HG03342 (cell line): ENCODE measurements around the gene ZMAT2.
"Not testable (repeated sequence)": the region's sequence is repeated elsewhere in the genome, so short reads cannot be mapped to it uniquely, and the experiment has no call there.

Source experiments
- ATAC-seq: cut with Tn5 transposase; IDR thresholded peaks from one replicate; pipeline ENCODE4 v1.9.1; 2021; ENCODE audit warnings: mild to moderate bottlenecking, moderate library complexity; ENCODE audit not compliant: unreplicated experiment

The ZMAT2 gene, protein sequence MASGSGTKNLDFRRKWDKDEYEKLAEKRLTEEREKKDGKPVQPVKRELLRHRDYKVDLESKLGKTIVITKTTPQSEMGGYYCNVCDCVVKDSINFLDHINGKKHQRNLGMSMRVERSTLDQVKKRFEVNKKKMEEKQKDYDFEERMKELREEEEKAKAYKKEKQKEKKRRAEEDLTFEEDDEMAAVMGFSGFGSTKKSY

DNA sequence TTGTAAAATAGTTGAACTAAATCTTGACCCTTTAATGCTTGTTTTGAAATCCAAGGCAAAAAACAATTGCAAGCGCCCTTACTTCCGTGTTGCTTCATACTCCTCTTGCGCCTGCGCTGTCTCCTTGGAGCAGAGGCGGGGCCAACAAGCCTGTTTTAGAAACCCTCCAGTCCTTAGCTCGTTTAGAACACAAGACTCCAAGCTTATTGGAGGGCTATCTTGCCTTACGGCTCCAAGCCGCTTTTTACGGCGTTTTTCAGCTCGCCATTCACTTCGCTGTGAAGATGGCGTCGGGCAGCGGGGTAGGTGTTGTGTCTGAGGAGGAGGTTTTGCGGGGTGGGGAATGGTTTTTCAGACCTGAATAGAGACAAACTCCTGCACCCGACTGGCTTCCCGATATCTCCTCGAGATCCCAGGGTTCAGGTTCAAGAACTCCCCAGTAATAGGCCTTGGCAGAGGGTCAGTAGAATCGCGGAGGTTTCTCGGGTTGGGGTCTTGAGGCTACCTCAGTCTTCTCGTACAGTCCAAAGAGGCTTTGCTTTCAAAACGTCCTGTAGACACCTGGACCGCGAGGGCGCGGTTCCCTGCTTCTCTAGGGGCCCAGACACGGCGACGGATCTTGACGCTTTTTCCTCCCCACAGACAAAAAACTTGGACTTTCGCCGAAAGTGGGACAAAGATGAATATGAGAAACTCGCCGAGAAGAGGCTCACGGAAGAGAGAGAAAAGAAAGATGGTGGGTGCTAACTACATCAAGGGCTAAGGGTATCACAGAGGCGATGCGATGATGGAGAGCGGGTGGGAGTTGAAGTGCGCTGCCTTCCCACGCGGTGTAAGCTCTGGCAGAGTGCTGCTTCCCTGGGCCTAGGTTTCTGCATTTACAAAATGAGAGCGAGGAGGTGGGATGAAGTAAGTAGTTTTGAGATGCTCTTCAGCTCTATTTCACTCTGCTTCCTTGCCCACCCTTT is at the start of gene ZMAT2:
TSS of gene ZMAT2 (plus strand) at position 271 of the 968 bp plus-strand sequence. CDS start at position 285, 14 bp downstream.
- peak; percentile 98 for ATAC-seq

DNA sequence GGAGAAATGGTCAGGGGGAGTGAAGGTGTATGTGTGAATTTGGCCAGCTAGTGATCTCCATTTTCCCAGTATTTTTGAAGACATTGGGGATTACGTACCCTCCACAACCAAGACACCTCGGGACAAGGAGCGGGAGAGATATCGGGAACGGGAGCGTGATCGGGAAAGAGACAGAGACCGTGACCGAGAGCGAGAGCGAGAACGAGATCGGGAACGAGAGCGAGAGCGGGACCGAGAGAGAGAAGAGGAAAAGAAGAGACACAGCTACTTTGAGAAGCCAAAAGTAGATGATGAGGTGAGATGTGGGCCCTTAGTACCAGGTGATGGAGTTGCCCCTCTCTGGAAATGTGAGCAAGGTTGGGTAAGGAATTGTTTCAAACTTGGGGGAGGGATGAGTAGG is 41.4 kb upstream of the ZMAT2 start:
- no peak for ATAC-seq

GRCh38 chr5:140660371-140660770 is 39.9 kb upstream of the ZMAT2 start:
- ATAC-seq, result not testable (repeated sequence)

DNA sequence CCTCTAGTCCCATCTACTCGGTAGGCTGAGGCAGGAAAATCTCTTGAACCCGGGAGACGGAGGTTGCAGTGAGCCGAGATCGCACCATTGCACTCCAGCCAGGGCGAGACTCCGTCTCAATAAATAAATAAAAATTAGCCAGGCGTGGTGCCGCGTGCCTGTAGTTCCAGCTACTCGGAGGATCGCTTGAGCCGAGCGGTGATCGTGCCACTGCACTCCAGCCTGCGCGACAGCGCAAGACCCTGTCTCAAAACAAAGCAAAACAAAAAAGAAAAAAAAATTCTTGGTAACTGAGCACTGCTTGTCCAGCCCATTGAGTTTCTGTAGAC is 36.3 kb upstream of the ZMAT2 start:
- ATAC-seq, result no peak

- ATAC-seq, result peak; percentile 98
Measured at GRCh38 chr5:140664359-140665119, 35.7 kb upstream of the ZMAT2 start, which contains the start of gene WDR55. WDR55 (plus strand) TSS chr5:140664904; CDS start chr5:140664913, 9 bp downstream.

GRCh38 chr5:140671035-140671434 is 29.2 kb upstream of the ZMAT2 start:
- not testable (repeated sequence) for ATAC-seq

DNA sequence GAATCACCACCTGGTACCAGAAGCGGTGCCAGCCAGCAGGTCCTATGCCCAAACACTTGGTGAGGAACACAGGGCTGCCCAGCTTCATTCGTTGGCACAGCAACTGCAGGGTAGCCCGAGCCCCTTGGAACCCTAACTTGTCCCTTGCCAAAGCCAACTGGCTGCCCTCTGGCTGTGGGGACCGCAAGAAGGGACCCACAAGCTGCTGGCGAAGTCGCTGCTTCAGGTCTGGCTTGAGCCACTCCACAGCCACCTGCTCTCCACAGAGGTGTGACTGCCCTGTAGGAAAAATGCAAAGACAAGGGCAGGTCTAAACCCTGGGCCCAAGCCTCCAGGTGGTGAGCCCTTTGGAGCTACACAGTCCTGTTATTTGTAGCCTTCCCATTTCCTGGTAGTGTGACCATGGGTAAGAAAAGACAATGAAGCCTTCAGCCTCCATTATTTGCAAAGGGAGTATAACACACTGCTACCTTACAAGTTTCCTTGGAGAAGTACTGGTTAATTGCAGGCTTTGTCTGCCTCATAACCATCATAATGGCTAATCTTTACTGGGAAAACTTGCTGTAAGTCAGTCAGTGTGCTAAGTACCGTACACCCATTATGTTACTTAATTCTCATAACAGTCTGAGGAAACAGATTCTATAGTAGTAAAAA is 28.6 kb upstream of the ZMAT2 start:
- no peak for ATAC-seq

GRCh38 chr5:140672455-140673186 is 27.6 kb upstream of the ZMAT2 start:
- ATAC-seq, result no peak

- no peak for ATAC-seq
Measured at GRCh38 chr5:140673187-140673976, 26.9 kb upstream of the ZMAT2 start, which contains the start of gene DND1. DND1 (minus strand) TSS chr5:140673576; CDS start chr5:140673542, 34 bp downstream.

- ATAC-seq, result no peak
Measured at GRCh38 chr5:140674211-140674610, 26.0 kb upstream of the ZMAT2 start.

- no peak for ATAC-seq
Measured at GRCh38 chr5:140674629-140675028, 25.6 kb upstream of the ZMAT2 start.

- peak; percentile 78 for ATAC-seq
Measured at GRCh38 chr5:140677947-140678346, 22.3 kb upstream of the ZMAT2 start.

DNA sequence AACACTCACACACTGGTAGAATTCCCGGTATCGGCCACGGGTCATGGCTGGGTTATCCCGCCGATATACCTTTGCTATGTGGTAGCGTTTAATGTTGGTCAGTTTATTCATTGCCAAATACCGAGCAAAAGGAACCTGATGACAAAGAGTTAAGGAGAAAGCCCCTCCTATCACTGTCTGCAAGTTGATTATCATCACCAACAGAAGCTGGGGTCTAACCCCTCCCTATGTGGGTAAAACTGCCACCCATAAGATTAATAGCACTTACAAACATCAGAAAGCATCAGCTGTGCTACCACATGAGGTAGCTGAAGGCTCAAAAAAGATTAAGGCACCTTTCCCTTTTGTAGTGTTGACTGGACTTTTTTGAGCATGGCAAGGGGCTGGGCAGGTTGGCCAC is 21.3 kb upstream of the ZMAT2 start:
- ATAC-seq, result no peak

DNA sequence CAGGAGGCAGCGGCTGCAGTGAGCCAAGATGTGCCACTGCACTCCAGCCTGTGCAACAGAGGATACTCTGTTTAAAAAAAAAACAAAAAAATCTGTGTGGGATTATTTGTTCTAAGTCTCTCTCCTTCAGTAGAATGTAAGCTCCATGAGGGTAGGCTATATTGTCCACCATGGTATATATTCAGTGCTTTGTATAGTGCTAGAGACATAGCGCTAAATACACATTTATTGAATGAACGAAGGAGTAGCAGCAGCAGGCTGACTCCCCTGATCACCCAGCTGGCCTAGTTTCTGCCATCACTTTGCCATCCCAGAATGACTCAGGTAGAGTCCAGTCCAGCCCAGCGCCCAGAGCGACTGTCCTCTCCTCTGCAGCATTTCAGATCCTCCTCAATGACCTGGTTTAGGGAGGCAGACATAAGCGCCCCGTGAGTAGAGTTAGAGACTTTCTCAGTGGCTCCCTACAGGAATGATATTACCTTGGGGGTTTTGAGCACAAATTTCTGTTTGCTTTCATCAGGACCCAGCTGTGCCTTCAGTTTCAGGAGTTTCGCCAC is 9.8 kb upstream of the ZMAT2 start:
- peak; percentile 1 for ATAC-seq

GRCh38 chr5:140690941-140691924 is 9.0 kb upstream of the ZMAT2 start, which contains the start of the genes HARS1 and HARS2:
HARS1 (minus strand) TSS chr5:140691370; CDS start chr5:140691304, 66 bp downstream.
HARS2 (plus strand) TSS chr5:140691455; CDS start chr5:140691649, 194 bp downstream.
- peak; percentile 96 for ATAC-seq

DNA sequence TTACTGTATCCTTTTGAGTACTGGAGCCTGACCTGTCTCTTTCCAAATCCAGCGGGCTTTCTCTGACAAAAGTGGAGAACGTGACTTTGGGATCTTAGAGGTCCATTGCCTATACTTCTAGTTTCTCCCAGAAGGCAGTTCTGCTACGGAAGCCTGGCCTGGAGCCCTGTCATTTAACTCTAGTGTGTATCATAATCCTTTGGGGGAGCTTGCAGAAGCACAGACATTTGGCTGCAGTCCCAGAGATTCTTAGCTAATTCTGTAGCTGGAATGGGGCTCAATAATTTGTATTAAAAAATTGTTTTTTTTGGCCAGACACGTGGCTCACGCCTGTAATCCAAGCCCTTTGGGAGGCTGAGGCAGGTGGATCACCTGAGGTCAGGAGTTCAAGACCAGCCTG is 6.0 kb upstream of the ZMAT2 start:
- no peak for ATAC-seq

GRCh38 chr5:140696891-140697492 is 3.3 kb upstream of the ZMAT2 start:
- ATAC-seq, result no peak
